GM18498 (cell line): ENCODE results near the gene CACNA1B.
"Not testable (repeated sequence)": the region's sequence is repeated elsewhere in the genome, so short reads cannot be mapped to it uniquely, and the experiment has no call there.

Experiments used
- ATAC-seq: cut with Tn5 transposase; IDR thresholded peaks from one replicate; pipeline ENCODE4 v1.9.1; 2021; ENCODE audit warnings: mild to moderate bottlenecking, moderate library complexity; ENCODE audit not compliant: unreplicated experiment

The CACNA1B gene

GRCh38 chr9:138068601-138069035, 191.0 kb downstream of the CACNA1B start:
- ATAC-seq, result no peak

- ATAC-seq, result no peak
Observed at GRCh38 chr9:138069731-138070456, 192.3 kb downstream of the CACNA1B start.

- ATAC-seq, result no peak
Observed at GRCh38 chr9:138070815-138071214, 193.2 kb downstream of the CACNA1B start.

GRCh38 chr9:138071292-138071691, 193.7 kb downstream of the CACNA1B start:
- ATAC-seq, result no peak

- ATAC-seq, result no peak
Observed at GRCh38 chr9:138071731-138072130, 194.1 kb downstream of the CACNA1B start.

- no peak for ATAC-seq
Observed at GRCh38 chr9:138072161-138072842, 194.7 kb downstream of the CACNA1B start.

- ATAC-seq, result no peak
Observed at GRCh38 chr9:138072897-138073296, 195.3 kb downstream of the CACNA1B start.

GRCh38 chr9:138073408-138073807, 195.8 kb downstream of the CACNA1B start:
- ATAC-seq, result no peak

GRCh38 chr9:138073808-138074207, 196.2 kb downstream of the CACNA1B start:
- ATAC-seq, result no peak

- no peak for ATAC-seq
Observed at GRCh38 chr9:138074516-138074915, 196.9 kb downstream of the CACNA1B start.

GRCh38 chr9:138075496-138075895, 197.9 kb downstream of the CACNA1B start:
- no peak for ATAC-seq

GRCh38 chr9:138075961-138076649, 198.5 kb downstream of the CACNA1B start:
- ATAC-seq, result no peak

- ATAC-seq, result no peak
Observed at GRCh38 chr9:138076650-138077009, 199.0 kb downstream of the CACNA1B start.

- no peak for ATAC-seq
Observed at GRCh38 chr9:138077126-138077525, 199.5 kb downstream of the CACNA1B start.

GRCh38 chr9:138077898-138078540, 200.4 kb downstream of the CACNA1B start:
- no peak for ATAC-seq

- no peak for ATAC-seq
Observed at GRCh38 chr9:138078846-138079245, 201.3 kb downstream of the CACNA1B start.

- no peak for ATAC-seq
Observed at GRCh38 chr9:138080979-138081378, 203.4 kb downstream of the CACNA1B start.

- ATAC-seq, result no peak
Observed at GRCh38 chr9:138082918-138083636, 205.5 kb downstream of the CACNA1B start.

- ATAC-seq, result no peak
Observed at GRCh38 chr9:138083873-138084272, 206.3 kb downstream of the CACNA1B start.

- ATAC-seq, result no peak
Observed at GRCh38 chr9:138085568-138085967, 208.0 kb downstream of the CACNA1B start.

GRCh38 chr9:138092057-138092456, 214.5 kb downstream of the CACNA1B start:
- ATAC-seq, result not testable (repeated sequence)
